ENCODE results near the gene INHA.

INHA gene

DNA sequence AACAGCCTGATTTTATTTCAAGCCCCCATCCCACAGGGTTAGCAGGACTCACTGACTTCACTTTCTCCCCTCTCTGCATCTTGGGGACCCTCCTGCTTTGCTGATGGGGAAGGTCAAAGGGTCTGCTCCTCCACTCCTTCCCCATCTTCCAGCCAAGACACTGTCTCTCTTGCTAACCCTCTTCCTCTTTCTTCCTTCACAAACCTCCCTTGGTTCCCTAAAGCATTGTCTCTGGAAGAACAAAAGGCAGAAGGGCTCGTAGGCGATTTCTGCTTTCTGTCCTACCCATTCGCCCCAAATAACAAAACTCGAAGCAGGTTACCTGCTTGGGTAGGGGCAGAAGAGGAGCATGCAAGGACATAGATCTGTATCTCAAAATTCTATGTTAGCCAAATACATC is 49.8 kb downstream of the INHA start:
- H3K9me3 Mint-ChIP-seq: no peaks in the 10 kb centered on the region
- ATAC-seq: no peak
- H3K36me3 Mint-ChIP-seq: no peaks in the 10 kb centered on the region
- no peak overlapping the region for H3K27ac Mint-ChIP-seq
- peaks cover 21% of the 10 kb centered on the region for H3K27me3 Mint-ChIP-seq
- H3K4me3 Mint-ChIP-seq: no peak overlapping the region
- H3K4me1 Mint-ChIP-seq: peaks cover 3% of the 10 kb centered on the region

DNA sequence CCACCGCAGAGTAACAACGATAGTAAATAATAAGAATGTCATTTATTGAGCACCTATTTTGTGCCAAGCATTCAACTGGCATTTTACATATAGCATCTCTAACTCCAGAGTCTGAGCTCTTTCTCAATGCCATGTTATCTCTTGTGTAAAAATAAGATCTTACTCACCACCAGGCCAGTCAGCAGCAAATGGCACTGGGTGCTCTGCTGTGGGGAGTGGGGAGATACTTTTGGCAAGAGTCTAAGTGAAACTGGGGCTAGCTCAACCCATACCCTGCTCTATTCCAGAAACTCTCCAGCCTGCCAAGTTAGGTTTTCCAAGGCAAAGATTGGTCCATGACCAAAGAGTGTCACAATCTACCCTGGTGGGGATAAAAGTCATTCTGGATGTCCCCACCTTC is 50.4 kb downstream of the INHA start:
- Mint-ChIP-seq H3K36me3 (no peaks in the 10 kb centered on the region), H3K9me3 (no peaks in the 10 kb centered on the region), H3K4me3 (no peak overlapping the region), H3K4me1 (peaks cover 6% of the 10 kb centered on the region), H3K27ac (no peak overlapping the region), H3K27me3 (peaks cover 26% of the 10 kb centered on the region)
- ATAC-seq: no peak

DNA sequence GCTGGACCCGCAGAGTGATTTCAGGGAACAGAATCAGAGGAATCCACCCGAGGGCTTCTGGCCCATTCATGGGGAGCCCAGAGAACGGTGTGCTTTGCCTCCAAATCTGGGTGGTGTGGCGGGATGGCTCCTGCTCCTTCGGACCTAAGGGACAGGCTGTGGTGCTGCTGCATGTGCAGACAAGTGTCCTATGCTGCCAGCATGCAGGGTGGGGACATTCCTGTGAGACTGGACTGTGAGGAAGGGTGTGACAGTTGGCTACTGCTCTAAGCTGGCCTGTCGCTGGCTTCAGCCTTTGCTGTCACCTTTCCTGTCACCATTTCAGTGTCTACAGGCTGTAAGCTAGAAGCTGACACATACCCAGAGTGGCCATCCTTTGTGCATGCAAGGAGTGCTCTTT is 52.5 kb downstream of the INHA start:
- Mint-ChIP-seq H3K9me3 (no peaks in the 10 kb centered on the region), H3K27ac (no peak overlapping the region), H3K4me1 (peaks cover 13% of the 10 kb centered on the region), H3K36me3 (no peaks in the 10 kb centered on the region), H3K27me3 (peaks cover 42% of the 10 kb centered on the region), H3K4me3 (no peak overlapping the region)
- no peak for ATAC-seq

DNA sequence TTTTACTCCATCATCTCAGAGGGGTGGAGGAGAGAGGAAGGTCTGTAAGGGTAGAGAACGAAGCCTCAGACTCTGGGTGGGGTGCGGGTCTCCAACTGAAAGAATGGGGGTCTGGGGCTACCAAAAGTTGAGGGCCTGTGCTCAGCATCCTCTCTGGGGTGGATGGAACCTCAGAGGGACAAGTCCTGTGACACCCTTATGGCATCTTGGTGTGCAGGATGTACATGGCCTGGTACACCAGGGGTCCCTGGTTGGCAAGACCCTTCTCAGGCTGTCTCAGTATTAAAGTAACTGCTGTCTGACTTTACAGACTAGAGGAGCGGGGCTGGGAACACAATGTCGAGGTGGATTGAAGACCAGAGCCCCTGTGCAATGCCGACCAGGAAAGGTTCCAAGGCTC is 53.1 kb downstream of the INHA start:
- Mint-ChIP-seq H3K36me3 (no peaks in the 10 kb centered on the region), H3K27me3 (peaks cover 48% of the 10 kb centered on the region), H3K4me1 (peaks cover 13% of the 10 kb centered on the region), H3K9me3 (no peaks in the 10 kb centered on the region), H3K27ac (no peak overlapping the region), H3K4me3 (no peak overlapping the region)
- ATAC-seq: no peak

All from stimulated activated memory B cell treated with anti-CD40 and anti-IgM and Interleukin-4, amounts not matched to agents 10 μg/mL and 1 μg/mL and 100 μg/mL, for 72 hours (primary cell).